Measurements from ENCODE around the gene STAC. TPM values are rescaled to one million over a fixed set of nuclear protein-coding genes. Genes with fewer than 3 reads are reported as not detected.

The STAC gene
- total RNA-seq, 2 experiments from 2014 or later = not detected

DNA sequence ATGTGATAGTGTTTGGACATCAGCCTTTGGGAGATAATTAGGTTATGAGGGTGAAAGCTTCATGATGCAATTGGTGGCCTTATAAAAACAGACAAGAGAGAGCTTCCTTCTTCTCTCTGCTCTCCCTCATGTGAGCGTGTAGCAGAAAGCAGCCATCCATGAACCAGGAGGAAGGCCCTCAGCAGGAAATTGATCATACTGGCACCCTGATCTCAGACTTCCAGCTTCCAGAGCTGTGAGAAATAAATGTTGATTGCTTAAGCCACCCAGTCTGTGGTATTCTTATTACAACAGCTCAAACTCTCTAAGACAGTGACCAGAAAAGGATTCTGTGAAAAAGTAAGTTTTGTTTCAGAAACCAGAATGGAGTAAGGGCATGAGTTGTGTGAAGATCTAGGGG lies 13.3 kb downstream of the STAC start:
- no peak overlapping the region for H3K27ac Mint-ChIP-seq
- CTCF ChIA-PET = no interaction called here
- no peak overlapping the region for H3K4me3 Mint-ChIP-seq
- no peak for DNase-seq
- H3K27me3 Mint-ChIP-seq = peaks cover 2% of the 10 kb centered on the region
- no peaks in the 10 kb centered on the region for H3K9me3 Mint-ChIP-seq
- POLR2A ChIA-PET = no interaction called here
- H3K4me1 Mint-ChIP-seq (ENCODE audit: low read depth) = no peaks in the 10 kb centered on the region
- H3K36me3 Mint-ChIP-seq = no peaks in the 10 kb centered on the region
- intact Hi-C loops (cut with micrococcal nuclease) = no loop called here

DNA sequence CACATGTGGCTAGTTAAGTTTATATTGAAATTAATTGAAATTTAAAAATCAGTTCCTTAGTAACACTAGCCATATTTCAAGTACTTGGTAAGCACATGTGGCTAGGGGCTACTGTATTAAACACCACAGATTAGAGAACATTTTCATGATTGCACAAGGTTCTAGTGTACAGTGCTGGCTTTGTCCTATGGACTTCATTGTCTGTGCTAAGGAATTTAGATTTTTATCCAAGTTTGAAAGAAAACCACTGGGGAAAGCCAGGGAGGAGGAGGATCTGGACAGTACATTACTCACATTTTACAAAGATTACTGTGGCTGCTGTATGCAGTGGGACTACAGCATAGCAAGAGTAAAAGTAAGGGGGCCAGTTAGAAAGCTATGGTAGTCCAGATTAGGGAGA lies 13.9 kb downstream of the STAC start:
- Mint-ChIP-seq H3K4me3 (no peak overlapping the region), H3K9me3 (no peaks in the 10 kb centered on the region), H3K36me3 (no peaks in the 10 kb centered on the region), H3K27ac (no peak overlapping the region), H3K27me3 (peaks cover 2% of the 10 kb centered on the region), H3K4me1 (ENCODE audit: low read depth) (no peaks in the 10 kb centered on the region)
- POLR2A ChIA-PET = no interaction called here
- CTCF ChIA-PET = no interaction called here
- DNase-seq = no peak
- intact Hi-C loops (cut with micrococcal nuclease) = no loop called here

GRCh38 chr3:36397841-36398240 lies 17.5 kb downstream of the STAC start:
- intact Hi-C loops (cut with micrococcal nuclease) = no loop called here
- CTCF ChIA-PET = no interaction called here
- no peaks in the 10 kb centered on the region for H3K36me3 Mint-ChIP-seq

GRCh38 chr3:36399933-36400332 lies 19.6 kb downstream of the STAC start:
- CTCF ChIA-PET = no interaction called here
- Mint-ChIP-seq H3K9me3 (no peaks in the 10 kb centered on the region), H3K4me1 (ENCODE audit: low read depth) (no peaks in the 10 kb centered on the region), H3K4me3 (no peak overlapping the region), H3K36me3 (no peaks in the 10 kb centered on the region), H3K27me3 (no peaks in the 10 kb centered on the region), H3K27ac (no peak overlapping the region)
- POLR2A ChIA-PET = no interaction called here
- intact Hi-C loops (cut with micrococcal nuclease) = no loop called here
- no peak for DNase-seq

More at GRCh38 chr3:36397841-36398240, 17.5 kb downstream of the STAC start:
- no peaks in the 10 kb centered on the region for H3K9me3 Mint-ChIP-seq
- H3K27me3 Mint-ChIP-seq = no peaks in the 10 kb centered on the region
- H3K4me3 Mint-ChIP-seq = no peak overlapping the region
- no peak for DNase-seq
- H3K4me1 Mint-ChIP-seq (ENCODE audit: low read depth) = no peaks in the 10 kb centered on the region
- POLR2A ChIA-PET = no interaction called here
- no peak overlapping the region for H3K27ac Mint-ChIP-seq

GRCh38 chr3:36401056-36401455 lies 20.8 kb downstream of the STAC start:
- no peaks in the 10 kb centered on the region for H3K9me3 Mint-ChIP-seq
- H3K27me3 Mint-ChIP-seq = no peaks in the 10 kb centered on the region
- no peak overlapping the region for H3K4me3 Mint-ChIP-seq
- intact Hi-C loops (cut with micrococcal nuclease) = no loop called here
- ChIA-PET POLR2A (no interaction called here), CTCF (no interaction called here)
- DNase-seq = no peak
- no peaks in the 10 kb centered on the region for H3K4me1 Mint-ChIP-seq (ENCODE audit: low read depth)
- no peaks in the 10 kb centered on the region for H3K36me3 Mint-ChIP-seq
- H3K27ac Mint-ChIP-seq = no peak overlapping the region

- Mint-ChIP-seq H3K27me3 (no peaks in the 10 kb centered on the region), H3K36me3 (no peaks in the 10 kb centered on the region), H3K4me3 (no peak overlapping the region), H3K27ac (no peak overlapping the region), H3K4me1 (ENCODE audit: low read depth) (no peaks in the 10 kb centered on the region), H3K9me3 (no peaks in the 10 kb centered on the region)
- no peak for DNase-seq
- intact Hi-C loops (cut with micrococcal nuclease) = no loop called here
- ChIA-PET POLR2A (no interaction called here), CTCF (interaction anchor here (0.6 kb wide), 1 partner anchor 22 kb away, joined by 3 read pairs; no protein-coding TSS in a partner anchor)
Measured at GRCh38 chr3:36403661-36404060, 23.4 kb downstream of the STAC start.

- ChIA-PET POLR2A (no interaction called here), CTCF (no interaction called here)
- H3K27me3 Mint-ChIP-seq = no peaks in the 10 kb centered on the region
- H3K4me1 Mint-ChIP-seq (ENCODE audit: low read depth) = no peaks in the 10 kb centered on the region
- H3K27ac Mint-ChIP-seq = no peak overlapping the region
- no peak overlapping the region for H3K4me3 Mint-ChIP-seq
- intact Hi-C loops (cut with micrococcal nuclease) = no loop called here
- no peak for DNase-seq
- H3K36me3 Mint-ChIP-seq = no peaks in the 10 kb centered on the region
- H3K9me3 Mint-ChIP-seq = no peaks in the 10 kb centered on the region
Measured at GRCh38 chr3:36405190-36405589, 24.9 kb downstream of the STAC start.

DNA sequence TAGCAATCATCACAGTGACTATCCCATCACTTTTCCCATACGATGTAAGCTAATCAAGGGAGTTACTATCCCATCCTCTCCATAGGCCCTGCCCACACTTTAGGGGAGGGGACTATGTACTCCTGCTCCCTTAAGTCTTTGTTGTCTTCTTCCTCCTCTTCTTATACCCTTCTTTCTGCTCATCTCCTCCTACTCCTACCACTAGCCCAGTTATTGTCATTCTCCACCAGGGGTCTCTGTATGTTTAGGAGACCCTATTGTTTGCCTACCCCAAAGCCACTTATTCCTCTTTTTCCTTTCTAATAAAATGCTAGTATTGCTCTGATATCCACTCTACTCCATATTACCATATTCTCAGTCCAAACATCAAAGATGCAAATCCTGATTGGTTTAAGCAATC lies 27.8 kb downstream of the STAC start:
- Mint-ChIP-seq H3K27me3 (no peaks in the 10 kb centered on the region), H3K27ac (no peak overlapping the region), H3K4me1 (ENCODE audit: low read depth) (no peaks in the 10 kb centered on the region), H3K4me3 (no peak overlapping the region), H3K36me3 (no peaks in the 10 kb centered on the region), H3K9me3 (no peaks in the 10 kb centered on the region)
- DNase-seq = no peak
- ChIA-PET POLR2A (no interaction called here), CTCF (no interaction called here)
- intact Hi-C loops (cut with micrococcal nuclease) = no loop called here

DNA sequence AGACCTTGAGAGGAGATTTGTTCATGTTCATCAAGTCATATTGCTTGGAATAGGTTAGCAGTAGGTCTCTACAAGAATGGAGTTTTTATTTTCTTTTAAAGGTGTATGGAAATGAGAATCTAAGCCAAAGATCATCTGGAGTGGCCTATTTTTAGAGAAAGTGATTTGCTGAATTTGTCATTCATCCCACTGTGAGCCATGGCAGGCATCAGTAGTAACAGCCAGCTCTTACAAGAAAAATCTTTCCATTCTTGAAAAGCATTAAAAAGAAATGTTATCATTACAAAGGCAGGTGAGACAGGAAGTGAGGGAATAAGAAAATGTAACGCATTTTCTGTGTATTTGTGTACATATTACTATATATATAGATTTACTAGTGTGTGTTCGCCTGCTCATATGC lies 29.6 kb downstream of the STAC start:
- intact Hi-C loops (cut with micrococcal nuclease) = no loop called here
- no peaks in the 10 kb centered on the region for H3K4me1 Mint-ChIP-seq (ENCODE audit: low read depth)
- H3K36me3 Mint-ChIP-seq = no peaks in the 10 kb centered on the region
- DNase-seq = no peak
- ChIA-PET POLR2A (no interaction called here), CTCF (no interaction called here)
- H3K27ac Mint-ChIP-seq = no peak overlapping the region
- no peaks in the 10 kb centered on the region for H3K27me3 Mint-ChIP-seq
- H3K4me3 Mint-ChIP-seq = no peak overlapping the region
- no peaks in the 10 kb centered on the region for H3K9me3 Mint-ChIP-seq

- H3K27ac Mint-ChIP-seq = no peak overlapping the region
- H3K4me3 Mint-ChIP-seq = no peak overlapping the region
- H3K4me1 Mint-ChIP-seq (ENCODE audit: low read depth) = no peaks in the 10 kb centered on the region
- ChIA-PET CTCF (no interaction called here), POLR2A (no interaction called here)
- H3K9me3 Mint-ChIP-seq = peaks cover 2% of the 10 kb centered on the region
- no peaks in the 10 kb centered on the region for H3K36me3 Mint-ChIP-seq
- DNase-seq = no peak
- intact Hi-C loops (cut with micrococcal nuclease) = no loop called here
- H3K27me3 Mint-ChIP-seq = peaks cover under 1% of the 10 kb centered on the region
Measured at GRCh38 chr3:36411587-36411986, 31.3 kb downstream of the STAC start.

DNA sequence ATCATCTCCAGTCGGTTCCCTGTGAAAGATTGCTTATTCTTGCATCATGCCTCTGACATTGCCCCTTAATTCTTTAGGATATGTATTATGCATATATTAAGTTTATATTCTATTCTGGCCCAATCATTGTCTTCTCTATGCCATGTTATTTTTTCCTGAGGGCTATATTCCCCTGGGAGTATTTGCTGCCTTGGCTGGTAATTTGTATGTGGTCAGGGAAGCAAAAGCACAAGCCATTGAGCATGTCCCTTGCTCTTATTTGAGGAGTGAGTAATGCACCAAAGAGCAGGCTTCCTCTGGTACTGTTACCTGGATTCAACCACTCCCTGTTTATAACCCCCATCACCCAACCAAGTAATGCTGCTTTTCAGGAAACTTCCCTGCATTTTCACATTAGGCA lies 36.3 kb downstream of the STAC start:
- no peak overlapping the region for H3K4me3 Mint-ChIP-seq
- H3K36me3 Mint-ChIP-seq = no peaks in the 10 kb centered on the region
- H3K9me3 Mint-ChIP-seq = peaks cover 2% of the 10 kb centered on the region
- peaks cover 2% of the 10 kb centered on the region for H3K27me3 Mint-ChIP-seq
- CTCF ChIA-PET = no interaction called here
- H3K4me1 Mint-ChIP-seq (ENCODE audit: low read depth) = no peaks in the 10 kb centered on the region
- POLR2A ChIA-PET = no interaction called here
- intact Hi-C loops (cut with micrococcal nuclease) = no loop called here
- DNase-seq = no peak
- H3K27ac Mint-ChIP-seq = no peak overlapping the region

DNA sequence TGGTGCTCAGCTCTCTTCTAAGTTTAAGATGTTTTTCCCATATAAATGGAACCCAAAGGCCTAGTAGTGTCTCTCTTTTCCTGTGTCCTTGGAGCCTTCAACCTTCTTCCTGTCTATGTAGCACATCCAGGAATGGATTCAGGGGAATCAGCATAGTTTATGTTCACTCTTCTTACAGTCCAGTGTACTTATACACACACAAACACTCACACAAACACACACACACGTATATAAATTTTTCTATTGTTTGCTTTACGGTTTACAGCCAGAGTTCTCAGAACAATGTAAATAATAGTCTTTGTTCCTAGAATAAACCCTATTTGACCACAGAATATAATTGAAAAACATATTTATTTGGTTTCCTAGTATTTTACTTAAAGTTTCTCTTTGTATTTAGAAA lies 36.9 kb downstream of the STAC start:
- intact Hi-C loops (cut with micrococcal nuclease) = no loop called here
- POLR2A ChIA-PET = no interaction called here
- Mint-ChIP-seq H3K27me3 (peaks cover 2% of the 10 kb centered on the region), H3K9me3 (peaks cover 2% of the 10 kb centered on the region), H3K27ac (no peak overlapping the region), H3K4me1 (ENCODE audit: low read depth) (no peaks in the 10 kb centered on the region), H3K4me3 (no peak overlapping the region), H3K36me3 (no peaks in the 10 kb centered on the region)
- no peak for DNase-seq
- CTCF ChIA-PET = no interaction called here

DNA sequence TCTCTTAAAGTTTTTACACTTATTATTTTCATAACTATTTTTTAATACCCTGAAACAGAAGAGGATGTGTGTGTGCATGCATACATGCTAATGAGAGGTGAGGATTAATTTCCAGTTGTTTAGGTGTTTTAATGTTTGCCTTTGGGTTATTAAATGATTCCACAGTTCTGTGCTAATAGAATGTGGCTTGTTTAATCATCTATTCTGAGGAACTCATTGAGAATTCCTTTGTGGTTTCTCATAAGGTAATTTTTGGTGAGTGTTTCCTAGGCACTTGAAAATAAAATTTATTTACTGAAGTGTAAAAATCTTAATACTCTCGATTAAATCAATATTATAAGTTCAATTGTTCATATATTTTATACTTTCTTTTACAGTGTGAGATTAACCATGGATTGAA lies 38.0 kb downstream of the STAC start:
- ChIA-PET POLR2A (no interaction called here), CTCF (no interaction called here)
- Mint-ChIP-seq H3K27ac (no peak overlapping the region), H3K4me3 (no peak overlapping the region), H3K4me1 (ENCODE audit: low read depth) (no peaks in the 10 kb centered on the region), H3K36me3 (no peaks in the 10 kb centered on the region), H3K9me3 (peaks cover 2% of the 10 kb centered on the region), H3K27me3 (peaks cover 2% of the 10 kb centered on the region)
- intact Hi-C loops (cut with micrococcal nuclease) = no loop called here
- DNase-seq = no peak

DNA sequence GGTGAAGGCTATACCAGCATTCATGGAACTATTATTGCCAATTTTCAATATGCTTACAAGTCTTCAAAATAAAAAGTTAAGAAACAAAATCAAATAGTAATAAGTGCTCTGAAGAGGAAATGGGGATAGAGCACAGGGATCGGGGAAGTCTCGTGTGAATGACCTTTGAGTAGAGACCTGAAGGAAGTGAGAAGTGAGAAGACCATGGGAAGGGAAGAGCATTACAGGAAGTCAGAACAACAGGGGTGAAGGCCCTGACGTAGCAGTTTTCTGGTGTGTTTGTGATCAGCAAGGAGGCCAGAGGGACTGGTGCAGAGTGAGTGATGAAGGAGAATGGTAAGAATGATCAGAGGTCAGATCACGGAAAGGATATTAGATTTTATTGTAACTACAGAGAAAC lies 48.1 kb downstream of the STAC start:
- DNase-seq = no peak
- H3K9me3 Mint-ChIP-seq = no peaks in the 10 kb centered on the region
- H3K4me3 Mint-ChIP-seq = no peak overlapping the region
- intact Hi-C loops (cut with micrococcal nuclease) = no loop called here
- H3K27me3 Mint-ChIP-seq = no peaks in the 10 kb centered on the region
- H3K36me3 Mint-ChIP-seq = no peaks in the 10 kb centered on the region
- ChIA-PET CTCF (no interaction called here), POLR2A (no interaction called here)
- H3K27ac Mint-ChIP-seq = no peak overlapping the region
- H3K4me1 Mint-ChIP-seq (ENCODE audit: low read depth) = no peaks in the 10 kb centered on the region

All from activated CD4-positive, alpha-beta memory T cell treated with anti-CD3 and anti-CD28 coated beads for 36 hours (primary cell).